Fibroblast of pulmonary artery (primary cell): ENCODE measurements around the gene DUSP11.

Source experiments
- DNase-seq: peaks from one replicate; pipeline ENCODE4 v3.0.0-alpha.2; 2010; ENCODE audit warnings: low read depth
- H3K4me3 ChIP-seq: replicated peaks from 2 replicates; pipeline ENCODE4 v1.5.1; 2011; ENCODE audit warnings: low read depth, mild to moderate bottlenecking, control low read depth, low read length, moderate library complexity
- TF ChIP-seq, protein P1 (sequence below): IDR thresholded peaks from 2 replicates; pipeline ENCODE4 v1.5.1; 2011; ENCODE audit warnings: mild to moderate bottlenecking, control low read depth, low read length, inconsistent platforms; ENCODE audit errors: missing control alignments

The DUSP11 gene

DNA sequence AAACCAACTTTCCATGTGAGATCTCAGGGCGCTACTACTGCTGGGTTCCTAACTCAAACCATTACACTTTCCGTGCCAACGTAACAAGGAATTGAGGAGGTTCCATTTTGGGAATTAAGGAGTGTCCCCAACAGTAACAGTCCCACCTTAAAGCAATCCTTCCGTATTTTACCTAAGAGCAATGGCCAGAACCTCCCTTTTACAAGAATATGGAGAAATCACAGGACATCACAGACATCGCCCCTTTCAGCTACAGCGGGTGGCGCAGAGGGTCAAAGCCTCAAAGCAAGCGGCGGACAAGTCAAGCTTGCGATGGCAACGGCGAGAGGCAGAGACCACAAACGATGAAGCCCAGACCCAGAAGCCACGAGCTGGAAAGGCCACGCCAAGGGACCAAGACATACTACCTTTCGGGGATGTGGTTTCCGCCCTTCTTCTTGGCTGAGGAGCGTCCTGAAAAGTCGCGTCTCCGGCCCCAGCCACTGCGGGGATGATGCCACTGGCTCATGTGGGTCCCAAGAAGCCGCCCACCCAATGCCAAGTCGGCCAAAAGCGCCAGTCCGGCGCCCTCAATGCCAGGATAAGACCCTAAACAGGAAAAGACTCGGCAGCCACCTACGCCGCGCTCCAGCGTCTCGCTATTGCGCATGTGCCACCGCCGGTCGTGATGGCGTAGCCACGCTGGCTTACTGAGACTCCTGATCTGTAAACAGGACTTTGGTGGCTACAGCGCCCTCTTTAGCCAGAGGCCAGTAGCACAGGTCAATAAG lies at the start of gene DUSP11:
Gene DUSP11 (minus strand): TSS at position 637 of the 770 bp plus-strand sequence. CDS start 129 bp downstream, at position 508.
- peak within 1 kb of the TSS; percentile 100 for H3K4me3 ChIP-seq
- TF ChIP-seq, protein P1, sequence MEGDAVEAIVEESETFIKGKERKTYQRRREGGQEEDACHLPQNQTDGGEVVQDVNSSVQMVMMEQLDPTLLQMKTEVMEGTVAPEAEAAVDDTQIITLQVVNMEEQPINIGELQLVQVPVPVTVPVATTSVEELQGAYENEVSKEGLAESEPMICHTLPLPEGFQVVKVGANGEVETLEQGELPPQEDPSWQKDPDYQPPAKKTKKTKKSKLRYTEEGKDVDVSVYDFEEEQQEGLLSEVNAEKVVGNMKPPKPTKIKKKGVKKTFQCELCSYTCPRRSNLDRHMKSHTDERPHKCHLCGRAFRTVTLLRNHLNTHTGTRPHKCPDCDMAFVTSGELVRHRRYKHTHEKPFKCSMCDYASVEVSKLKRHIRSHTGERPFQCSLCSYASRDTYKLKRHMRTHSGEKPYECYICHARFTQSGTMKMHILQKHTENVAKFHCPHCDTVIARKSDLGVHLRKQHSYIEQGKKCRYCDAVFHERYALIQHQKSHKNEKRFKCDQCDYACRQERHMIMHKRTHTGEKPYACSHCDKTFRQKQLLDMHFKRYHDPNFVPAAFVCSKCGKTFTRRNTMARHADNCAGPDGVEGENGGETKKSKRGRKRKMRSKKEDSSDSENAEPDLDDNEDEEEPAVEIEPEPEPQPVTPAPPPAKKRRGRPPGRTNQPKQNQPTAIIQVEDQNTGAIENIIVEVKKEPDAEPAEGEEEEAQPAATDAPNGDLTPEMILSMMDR = peak; percentile 94
- DNase-seq = peak; percentile 95

DNA sequence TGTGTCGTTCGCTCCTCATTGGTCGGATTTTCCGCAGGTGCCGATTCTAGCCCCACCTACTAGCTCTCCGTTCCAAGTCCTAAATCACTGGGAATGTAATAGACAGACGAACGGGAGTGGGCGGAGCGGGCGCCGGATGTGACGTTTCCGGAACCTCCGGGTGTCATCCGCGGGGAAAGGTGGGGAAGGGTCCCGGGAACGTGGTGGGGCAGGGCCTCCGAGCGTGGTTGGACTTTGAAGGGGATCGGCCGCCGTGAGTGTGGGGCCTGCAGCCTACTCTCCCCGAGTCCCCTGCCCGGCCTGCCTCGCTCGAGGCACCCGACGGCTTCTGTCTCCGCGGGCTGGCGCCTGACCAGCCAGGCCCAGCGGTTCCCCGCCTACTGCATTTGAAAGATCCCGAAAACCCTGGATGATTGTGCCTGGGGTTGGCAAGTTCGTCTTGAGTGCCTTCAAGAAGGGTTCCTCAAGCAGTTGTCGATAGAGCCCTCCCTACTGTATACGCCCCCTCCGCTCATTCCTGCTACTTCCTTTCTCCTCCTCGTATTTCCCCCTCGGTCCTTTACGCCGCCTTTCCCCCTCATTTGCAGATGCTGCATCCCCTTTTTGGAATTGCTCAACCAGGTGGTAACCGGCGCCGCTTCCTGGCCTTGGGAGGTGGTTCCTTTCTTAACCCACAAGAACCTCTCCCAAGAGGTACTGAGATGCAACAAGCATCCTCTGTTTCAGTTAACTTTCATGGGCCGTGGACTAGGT lies 49.1 kb upstream of the DUSP11 start, which contains the start of gene STAMBP:
Gene STAMBP (plus strand): TSS at position 144 of the 753 bp plus-strand sequence. CDS start 1,896 bp downstream, outside the sequence.
- TF ChIP-seq, protein P1 = no peak
- peak within 1 kb of the TSS; percentile 89 for H3K4me3 ChIP-seq
- peak; percentile 97 for DNase-seq

DNA sequence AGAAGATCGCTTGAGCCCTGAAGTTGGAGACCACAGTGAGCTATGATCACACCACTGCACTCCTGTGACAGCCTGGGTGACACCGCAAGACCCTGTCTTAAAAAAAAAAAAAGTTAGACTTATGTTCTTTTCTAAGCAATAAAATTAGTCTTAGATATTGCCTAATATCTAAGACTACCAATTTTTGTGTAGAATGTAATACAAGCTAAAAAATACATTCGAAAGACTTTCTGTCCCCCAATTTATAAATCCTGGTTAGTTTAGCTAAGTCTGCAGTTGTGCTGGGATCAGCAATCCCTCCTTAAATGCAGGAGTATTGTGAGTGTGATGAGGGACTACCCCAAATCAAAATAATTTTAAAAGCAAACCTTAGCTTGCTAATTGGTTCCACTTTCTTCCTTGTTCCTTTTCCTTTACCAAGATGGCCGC lies 48.5 kb upstream of the DUSP11 start:
- TF ChIP-seq, protein P1 = no peak

DNA sequence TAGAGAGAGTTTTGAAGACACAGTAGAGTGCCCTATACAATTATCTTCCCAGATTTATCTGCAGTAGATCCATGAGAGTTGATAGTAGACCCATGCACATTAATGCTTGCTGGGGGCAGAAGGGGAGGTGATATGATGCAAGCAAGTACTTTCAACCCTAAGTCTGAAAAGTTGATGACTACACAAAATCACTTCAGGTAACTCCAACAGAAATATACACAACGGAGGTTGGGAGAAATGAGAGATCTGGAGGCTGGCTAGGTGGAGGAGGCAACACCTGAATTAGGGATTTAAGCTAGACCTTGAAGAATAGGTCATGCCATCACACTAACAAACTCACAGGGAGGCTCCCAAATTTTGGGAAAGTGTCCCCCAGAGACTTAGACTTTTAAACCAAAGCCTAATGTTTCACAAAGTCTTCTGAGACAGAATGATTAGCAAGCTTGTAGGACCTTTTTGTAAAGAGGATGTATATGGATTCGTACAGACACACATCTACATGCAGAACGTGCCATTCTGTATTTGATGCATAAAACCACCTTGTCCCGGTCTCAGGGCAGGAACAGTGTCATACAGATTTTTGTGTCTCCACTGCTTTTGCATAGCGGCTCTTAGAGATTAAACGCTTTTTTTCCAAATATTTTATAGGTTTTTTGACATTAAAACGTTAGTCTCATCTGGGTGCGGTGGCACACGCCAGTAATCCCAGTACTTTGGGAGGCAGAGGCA lies 47.9 kb upstream of the DUSP11 start:
- H3K4me3 ChIP-seq = no peak overlapping the region
- TF ChIP-seq, protein P1 = no peak
- DNase-seq = no peak

More for the DNA sequence above, 48.5 kb upstream of the DUSP11 start:
- DNase-seq = no peak
- peak overlapping the region; percentile 89 for H3K4me3 ChIP-seq

DNA sequence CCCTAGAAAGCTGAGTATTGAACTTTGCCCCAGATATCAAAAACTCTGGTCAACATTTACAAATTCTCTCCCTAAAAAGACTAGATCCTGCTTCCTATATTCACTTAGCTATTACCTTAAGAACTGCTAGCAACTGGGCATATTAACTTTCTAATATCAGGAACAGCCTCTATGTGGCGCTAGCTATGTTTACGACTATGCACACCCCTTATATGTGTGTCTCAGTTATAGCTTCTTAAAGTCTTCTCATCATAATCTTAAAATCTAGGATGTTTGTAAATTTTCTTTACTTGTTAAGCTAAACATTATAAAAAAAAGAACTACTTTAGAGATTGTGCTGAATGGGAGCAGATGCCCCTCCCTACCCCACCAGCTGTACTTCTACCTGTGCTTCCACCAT lies 47.1 kb upstream of the DUSP11 start:
- no peak overlapping the region for H3K4me3 ChIP-seq
- TF ChIP-seq, protein P1 = peak; percentile 54
- peak; percentile 66 for DNase-seq

DNA sequence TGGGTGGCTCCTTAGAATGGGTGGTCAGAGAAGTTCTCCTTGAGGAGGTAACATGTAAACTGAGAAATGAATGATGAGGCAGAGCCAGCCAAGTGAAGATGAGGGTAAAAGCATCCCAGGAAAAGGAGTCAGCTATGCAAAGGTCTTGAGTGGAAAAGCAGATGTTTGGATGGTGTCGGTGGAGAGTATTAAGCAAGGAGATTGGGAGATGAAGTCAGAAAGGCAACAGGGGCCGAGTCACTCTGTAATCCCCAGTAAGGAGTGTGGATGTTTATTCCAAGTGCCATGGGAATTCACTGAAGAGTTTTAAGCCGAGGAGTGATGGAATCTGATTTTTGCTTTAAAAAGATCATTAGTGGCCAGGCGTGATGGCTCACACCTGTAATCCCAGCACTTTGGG lies 45.5 kb upstream of the DUSP11 start:
- no peak overlapping the region for H3K4me3 ChIP-seq
- DNase-seq = no peak
- TF ChIP-seq, protein P1 = no peak
